ENCODE results near the gene RHBDF2.

RHBDF2 gene

DNA sequence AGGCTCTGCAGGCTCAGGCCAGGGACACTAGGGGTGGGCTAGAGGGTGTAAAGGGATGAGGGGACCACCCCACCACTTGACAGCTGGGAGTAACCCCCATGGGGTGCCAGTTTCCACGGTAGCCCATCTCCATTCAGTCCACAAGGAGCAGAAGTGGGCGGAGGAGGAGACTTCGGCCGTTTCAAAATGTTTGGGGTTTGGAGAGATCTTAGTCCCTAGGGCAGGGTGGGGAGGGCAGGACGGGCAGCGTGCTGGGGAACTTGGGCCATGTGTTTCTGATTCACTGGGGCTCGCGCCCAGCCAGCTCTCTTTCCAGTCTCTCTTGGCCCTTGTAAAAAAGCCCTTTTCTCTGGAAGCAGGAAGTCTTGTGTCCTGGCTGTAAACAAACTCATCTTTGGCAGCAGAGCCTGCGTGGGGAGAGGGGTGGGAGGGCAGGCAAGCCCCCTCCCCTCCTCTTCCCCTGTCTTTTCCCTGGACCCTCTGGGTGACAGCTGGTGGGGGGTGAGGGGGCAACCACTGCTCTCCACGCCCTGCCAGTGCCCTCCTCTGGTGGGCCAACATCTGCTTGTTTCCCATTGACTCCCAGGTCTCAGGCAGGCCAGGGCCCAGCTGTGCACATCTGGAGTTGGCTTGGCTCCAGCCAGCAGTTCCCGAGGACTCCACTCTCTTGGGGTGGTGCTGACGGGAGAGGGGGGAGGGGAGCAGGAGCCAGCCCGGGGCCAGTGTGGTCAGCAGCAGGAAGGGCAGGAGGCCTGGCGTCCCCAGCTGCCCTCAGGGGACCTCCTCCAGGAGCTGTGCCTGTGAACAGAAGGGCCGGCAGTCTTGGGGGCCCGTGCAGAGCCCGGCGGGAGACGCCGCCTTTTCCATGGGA, 28.2 kb upstream of the RHBDF2 start:
- no peak for DNase-seq (ENCODE audit: low spot score)
- peak overlapping the region; percentile 38 for H3K23ac ChIP-seq (ENCODE audit: low read depth, low read length, poor library complexity)
- peak overlapping the region; percentile 39 for H3K4ac ChIP-seq (ENCODE audit: low read length)
- peak overlapping the region; percentile 44 for H2BK120ac ChIP-seq (ENCODE audit: low read depth, low read length)
- no peak overlapping the region for H3K14ac ChIP-seq (ENCODE audit: low read length)
- H3K27me3 ChIP-seq (ENCODE audit: control insufficient read depth in 3 of 3, insufficient read depth in 3 of 3, low read depth in 1 of 3, low read length in 3 of 3) = peaks cover 0 to 6% (median 0%) of the 10 kb centered on the region in 3 experiments
- H2BK12ac ChIP-seq (ENCODE audit: low read length) = no peak overlapping the region
- peak overlapping the region; percentile 81 for H3K18ac ChIP-seq (ENCODE audit: low read length)
- no CpG with 5 or more reads among the region's 20 CpGs for WGBS, 2 donors (ENCODE audit: extremely low coverage in 2 of 2, insufficient read length in 2 of 2, insufficient replicate concordance in 1 of 2)
- no peak overlapping the region for H4K91ac ChIP-seq (ENCODE audit: low read depth, low read length, poor library complexity)
- peak overlapping the region; percentile 67 for H2BK5ac ChIP-seq (ENCODE audit: low read length)
- H3K4me2 ChIP-seq (ENCODE audit: insufficient read depth, low read length, poor library complexity, severe bottlenecking) = no peak overlapping the region
- peak overlapping the region; percentile 70 for H2AK5ac ChIP-seq (ENCODE audit: low read depth, low read length)
- no peak overlapping the region for H4K8ac ChIP-seq (ENCODE audit: low read depth, low read length)
- peaks cover 24 to 28% of the 10 kb centered on the region in 2 donors for H3K4me1 ChIP-seq (ENCODE audit: control insufficient read depth in 2 of 2, insufficient read depth in 1 of 2, low read depth in 1 of 2, low read length in 2 of 2)
- H2BK15ac ChIP-seq (ENCODE audit: low read length) = peak overlapping the region; percentile 53
- no peak overlapping the region for H3K4me3 ChIP-seq (ENCODE audit: low read length in 2 of 2)
- no peak overlapping the region for H3K9ac ChIP-seq (ENCODE audit: low read depth, low read length, poor library complexity)
- no peaks in the 10 kb centered on the region for H3K9me3 ChIP-seq (replicated peaks in 1 of 2; ENCODE audit: control insufficient read depth in 2 of 2, insufficient read depth in 1 of 2, low read depth in 1 of 2, low read length in 2 of 2)
- no peaks in the 10 kb centered on the region for H3K36me3 ChIP-seq (replicated peaks in 1 of 2; ENCODE audit: control insufficient read depth in 2 of 2, insufficient read depth in 2 of 2, low read length in 2 of 2)
- H3K27ac ChIP-seq (replicated peaks; ENCODE audit: low read length) = no peak overlapping the region
- peak overlapping the region; percentile 66 for H2AFZ ChIP-seq (ENCODE audit: low read length)
- no peaks in the 10 kb centered on the region for H3K79me1 ChIP-seq (ENCODE audit: low read depth, low read length)

GRCh38 chr17:76528528-76529223, 27.5 kb upstream of the RHBDF2 start:
- no peak overlapping the region for H3K4me2 ChIP-seq (ENCODE audit: insufficient read depth, low read length, poor library complexity, severe bottlenecking)
- WGBS, 2 donors (ENCODE audit: extremely low coverage in 2 of 2, insufficient read length in 2 of 2, insufficient replicate concordance in 1 of 2) = no CpG with 5 or more reads among the region's 31 CpGs
- no peak overlapping the region for H2BK12ac ChIP-seq (ENCODE audit: low read length)
- peak overlapping the region; percentile 25 for H2BK15ac ChIP-seq (ENCODE audit: low read length)
- no peak overlapping the region for H4K91ac ChIP-seq (ENCODE audit: low read depth, low read length, poor library complexity)
- H3K9ac ChIP-seq (ENCODE audit: low read depth, low read length, poor library complexity) = no peak overlapping the region
- peak overlapping the region; percentile 91 for H2AK5ac ChIP-seq (ENCODE audit: low read depth, low read length)
- DNase-seq (ENCODE audit: low spot score) = no peak
- H3K14ac ChIP-seq (ENCODE audit: low read length) = no peak overlapping the region
- H2AFZ ChIP-seq (ENCODE audit: low read length) = peak overlapping the region; percentile 13
- no peaks in the 10 kb centered on the region for H3K79me1 ChIP-seq (ENCODE audit: low read depth, low read length)
- H3K9me3 ChIP-seq (replicated peaks in 1 of 2; ENCODE audit: control insufficient read depth in 2 of 2, insufficient read depth in 1 of 2, low read depth in 1 of 2, low read length in 2 of 2) = no peaks in the 10 kb centered on the region
- H2BK5ac ChIP-seq (ENCODE audit: low read length) = no peak overlapping the region
- no peak overlapping the region for H3K4me3 ChIP-seq (ENCODE audit: low read length in 2 of 2)
- no peak overlapping the region for H2BK120ac ChIP-seq (ENCODE audit: low read depth, low read length)
- H3K27ac ChIP-seq (replicated peaks; ENCODE audit: low read length) = no peak overlapping the region
- no peaks in the 10 kb centered on the region for H3K36me3 ChIP-seq (replicated peaks in 1 of 2; ENCODE audit: control insufficient read depth in 2 of 2, insufficient read depth in 2 of 2, low read length in 2 of 2)
- no peak overlapping the region for H4K8ac ChIP-seq (ENCODE audit: low read depth, low read length)
- peaks cover 24 to 28% of the 10 kb centered on the region in 2 donors for H3K4me1 ChIP-seq (ENCODE audit: control insufficient read depth in 2 of 2, insufficient read depth in 1 of 2, low read depth in 1 of 2, low read length in 2 of 2)
- no peak overlapping the region for H3K23ac ChIP-seq (ENCODE audit: low read depth, low read length, poor library complexity)
- H3K27me3 ChIP-seq (ENCODE audit: control insufficient read depth in 3 of 3, insufficient read depth in 3 of 3, low read depth in 1 of 3, low read length in 3 of 3) = peaks cover 0 to 6% (median 0%) of the 10 kb centered on the region in 3 experiments
- H3K18ac ChIP-seq (ENCODE audit: low read length) = peak overlapping the region; percentile 1
- H3K4ac ChIP-seq (ENCODE audit: low read length) = no peak overlapping the region

DNA sequence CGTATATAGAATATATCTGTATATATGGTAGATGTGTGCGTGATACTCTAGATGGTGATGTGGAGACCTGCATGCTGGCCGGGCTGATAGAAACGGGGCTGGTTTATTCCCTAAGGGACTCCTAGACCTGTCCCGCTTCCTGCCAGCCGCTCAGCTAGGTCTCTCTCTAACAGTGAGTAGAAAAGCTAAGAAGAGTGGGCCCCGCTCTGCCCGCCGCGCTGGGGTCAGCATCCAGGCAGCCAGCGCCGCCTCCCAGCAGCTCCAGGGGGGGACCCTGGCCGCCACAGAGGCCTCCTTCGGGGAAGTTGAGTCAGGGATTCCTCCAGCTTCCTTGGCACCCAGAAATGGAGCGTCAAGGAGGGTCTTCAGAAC, 26.9 kb upstream of the RHBDF2 start:
- Histone ChIP-seq H3K4me3 (ENCODE audit: low read length in 2 of 2) (no peak overlapping the region), H3K4me1 (ENCODE audit: control insufficient read depth in 2 of 2, insufficient read depth in 1 of 2, low read depth in 1 of 2, low read length in 2 of 2) (peaks cover 26 to 28% of the 10 kb centered on the region in 2 donors), H2AFZ (ENCODE audit: low read length) (peak overlapping the region; percentile 13), H3K36me3 (replicated peaks in 1 of 2; ENCODE audit: control insufficient read depth in 2 of 2, insufficient read depth in 2 of 2, low read length in 2 of 2) (no peaks in the 10 kb centered on the region), H3K27me3 (ENCODE audit: control insufficient read depth in 3 of 3, insufficient read depth in 3 of 3, low read depth in 1 of 3, low read length in 3 of 3) (peaks cover 0 to 10% (median 2%) of the 10 kb centered on the region in 3 experiments), H2BK15ac (ENCODE audit: low read length) (peak overlapping the region; percentile 25), H2BK5ac (ENCODE audit: low read length) (no peak overlapping the region), H3K23ac (ENCODE audit: low read depth, low read length, poor library complexity) (no peak overlapping the region), H3K4ac (ENCODE audit: low read length) (no peak overlapping the region), H2BK12ac (ENCODE audit: low read length) (no peak overlapping the region), H2AK5ac (ENCODE audit: low read depth, low read length) (peak overlapping the region; percentile 91), H3K4me2 (ENCODE audit: insufficient read depth, low read length, poor library complexity, severe bottlenecking) (no peak overlapping the region), H3K9me3 (replicated peaks in 1 of 2; ENCODE audit: control insufficient read depth in 2 of 2, insufficient read depth in 1 of 2, low read depth in 1 of 2, low read length in 2 of 2) (no peaks in the 10 kb centered on the region), H2BK120ac (ENCODE audit: low read depth, low read length) (no peak overlapping the region), H3K14ac (ENCODE audit: low read length) (no peak overlapping the region), H3K18ac (ENCODE audit: low read length) (peak overlapping the region; percentile 2), H3K9ac (ENCODE audit: low read depth, low read length, poor library complexity) (no peak overlapping the region), H4K8ac (ENCODE audit: low read depth, low read length) (no peak overlapping the region), H4K91ac (ENCODE audit: low read depth, low read length, poor library complexity) (no peak overlapping the region), H3K27ac (replicated peaks; ENCODE audit: low read length) (no peak overlapping the region), H3K79me1 (ENCODE audit: low read depth, low read length) (no peaks in the 10 kb centered on the region)
- no peak for DNase-seq (ENCODE audit: low spot score)
- WGBS, 2 donors (ENCODE audit: extremely low coverage in 2 of 2, insufficient read length in 2 of 2, insufficient replicate concordance in 1 of 2) = no CpG with 5 or more reads among the region's 15 CpGs
